Measurements from ENCODE around the gene TMEM185B.

TMEM185B gene

GRCh38 chr2:120230515-120231471 is 7.6 kb upstream of the TMEM185B start:
- H3K27ac ChIP-seq (ENCODE audit: low read depth, low read length): no peak overlapping the region
- H3K4me3 ChIP-seq (ENCODE audit: low read depth, low read length): peak overlapping the region; percentile 82
- H2AFZ ChIP-seq (ENCODE audit: low read length, unreplicated experiment): no peak overlapping the region
- no peaks in the 10 kb centered on the region for H3K79me2 ChIP-seq (ENCODE audit: control insufficient read depth, insufficient read depth, low read length, unreplicated experiment)
- H3K4me1 ChIP-seq (ENCODE audit: control insufficient read depth, insufficient read depth, low read length, unreplicated experiment): peaks cover 4% of the 10 kb centered on the region
- no peaks in the 10 kb centered on the region for H3K36me3 ChIP-seq (ENCODE audit: insufficient read depth, low read length)
- no peaks in the 10 kb centered on the region for H3K27me3 ChIP-seq (ENCODE audit: insufficient read depth, low read length)

- H2AFZ ChIP-seq (ENCODE audit: low read length, unreplicated experiment): no peak overlapping the region
- H3K36me3 ChIP-seq (ENCODE audit: insufficient read depth, low read length): no peaks in the 10 kb centered on the region
- no peak overlapping the region for H3K27ac ChIP-seq (ENCODE audit: low read depth, low read length)
- peaks cover 4% of the 10 kb centered on the region for H3K4me1 ChIP-seq (ENCODE audit: control insufficient read depth, insufficient read depth, low read length, unreplicated experiment)
- no peak overlapping the region for H3K4me3 ChIP-seq (ENCODE audit: low read depth, low read length)
- H3K27me3 ChIP-seq (ENCODE audit: insufficient read depth, low read length): no peaks in the 10 kb centered on the region
- no peaks in the 10 kb centered on the region for H3K79me2 ChIP-seq (ENCODE audit: control insufficient read depth, insufficient read depth, low read length, unreplicated experiment)
These were observed 6.1 kb upstream of the TMEM185B start for GRCh38 chr2:120229341-120229740.

- Histone ChIP-seq H3K79me2 (ENCODE audit: control insufficient read depth, insufficient read depth, low read length, unreplicated experiment) (no peaks in the 10 kb centered on the region), H2AFZ (ENCODE audit: low read length, unreplicated experiment) (no peak overlapping the region), H3K4me3 (ENCODE audit: low read depth, low read length) (no peak overlapping the region), H3K4me1 (ENCODE audit: control insufficient read depth, insufficient read depth, low read length, unreplicated experiment) (peaks cover 11% of the 10 kb centered on the region), H3K27me3 (ENCODE audit: insufficient read depth, low read length) (no peaks in the 10 kb centered on the region), H3K36me3 (ENCODE audit: insufficient read depth, low read length) (no peaks in the 10 kb centered on the region), H3K27ac (ENCODE audit: low read depth, low read length) (no peak overlapping the region)
These were observed 5.3 kb upstream of the TMEM185B start for GRCh38 chr2:120228503-120228902.

- no peaks in the 10 kb centered on the region for H3K27me3 ChIP-seq (ENCODE audit: insufficient read depth, low read length)
- H3K4me3 ChIP-seq (ENCODE audit: low read depth, low read length): no peak overlapping the region
- no peak overlapping the region for H2AFZ ChIP-seq (ENCODE audit: low read length, unreplicated experiment)
- H3K27ac ChIP-seq (ENCODE audit: low read depth, low read length): no peak overlapping the region
- peaks cover 3% of the 10 kb centered on the region; the same call in 1 of the 2 replicates for H3K36me3 ChIP-seq (ENCODE audit: insufficient read depth, low read length)
- peaks cover 15% of the 10 kb centered on the region for H3K4me1 ChIP-seq (ENCODE audit: control insufficient read depth, insufficient read depth, low read length, unreplicated experiment)
- H3K79me2 ChIP-seq (ENCODE audit: control insufficient read depth, insufficient read depth, low read length, unreplicated experiment): peaks cover 6% of the 10 kb centered on the region
These were observed 4.2 kb upstream of the TMEM185B start for GRCh38 chr2:120227111-120227991.

GRCh38 chr2:120226316-120226715 is 3.1 kb upstream of the TMEM185B start:
- Histone ChIP-seq H3K4me1 (ENCODE audit: control insufficient read depth, insufficient read depth, low read length, unreplicated experiment) (peaks cover 25% of the 10 kb centered on the region), H3K27ac (ENCODE audit: low read depth, low read length) (no peak overlapping the region), H3K27me3 (ENCODE audit: insufficient read depth, low read length) (no peaks in the 10 kb centered on the region), H3K36me3 (ENCODE audit: insufficient read depth, low read length) (peaks cover 11% of the 10 kb centered on the region; the same call in 1 of the 2 replicates), H3K79me2 (ENCODE audit: control insufficient read depth, insufficient read depth, low read length, unreplicated experiment) (peaks cover 17% of the 10 kb centered on the region), H3K4me3 (ENCODE audit: low read depth, low read length) (no peak overlapping the region), H2AFZ (ENCODE audit: low read length, unreplicated experiment) (no peak overlapping the region)

GRCh38 chr2:120225549-120226065 is 2.4 kb upstream of the TMEM185B start:
- H2AFZ ChIP-seq (ENCODE audit: low read length, unreplicated experiment): no peak overlapping the region
- no peaks in the 10 kb centered on the region for H3K27me3 ChIP-seq (ENCODE audit: insufficient read depth, low read length)
- H3K4me3 ChIP-seq (ENCODE audit: low read depth, low read length): no peak overlapping the region
- peaks cover 22% of the 10 kb centered on the region for H3K79me2 ChIP-seq (ENCODE audit: control insufficient read depth, insufficient read depth, low read length, unreplicated experiment)
- H3K36me3 ChIP-seq (ENCODE audit: insufficient read depth, low read length): peaks cover 11% of the 10 kb centered on the region; the same call in 1 of the 2 replicates
- peaks cover 28% of the 10 kb centered on the region for H3K4me1 ChIP-seq (ENCODE audit: control insufficient read depth, insufficient read depth, low read length, unreplicated experiment)
- no peak overlapping the region for H3K27ac ChIP-seq (ENCODE audit: low read depth, low read length)

GRCh38 chr2:120224735-120225548 is 1.7 kb upstream of the TMEM185B start:
- H3K27ac ChIP-seq (ENCODE audit: low read depth, low read length): no peak overlapping the region

GRCh38 chr2:120224256-120224655 is 1.1 kb upstream of the TMEM185B start:
- Histone ChIP-seq H3K36me3 (ENCODE audit: insufficient read depth, low read length) (peaks cover 12% of the 10 kb centered on the region; the same call in 1 of the 2 replicates), H3K4me3 (ENCODE audit: low read depth, low read length) (peak overlapping the region; percentile 87), H3K27ac (ENCODE audit: low read depth, low read length) (no peak overlapping the region), H2AFZ (ENCODE audit: low read length, unreplicated experiment) (no peak overlapping the region), H3K27me3 (ENCODE audit: insufficient read depth, low read length) (no peaks in the 10 kb centered on the region), H3K79me2 (ENCODE audit: control insufficient read depth, insufficient read depth, low read length, unreplicated experiment) (peaks cover 22% of the 10 kb centered on the region), H3K4me1 (ENCODE audit: control insufficient read depth, insufficient read depth, low read length, unreplicated experiment) (peaks cover 27% of the 10 kb centered on the region)

More at GRCh38 chr2:120224735-120225548, 1.7 kb upstream of the TMEM185B start:
- no peaks in the 10 kb centered on the region for H3K27me3 ChIP-seq (ENCODE audit: insufficient read depth, low read length)
- H2AFZ ChIP-seq (ENCODE audit: low read length, unreplicated experiment): no peak overlapping the region
- H3K4me3 ChIP-seq (ENCODE audit: low read depth, low read length): no peak overlapping the region
- peaks cover 22% of the 10 kb centered on the region for H3K79me2 ChIP-seq (ENCODE audit: control insufficient read depth, insufficient read depth, low read length, unreplicated experiment)
- H3K4me1 ChIP-seq (ENCODE audit: control insufficient read depth, insufficient read depth, low read length, unreplicated experiment): peaks cover 27% of the 10 kb centered on the region
- H3K36me3 ChIP-seq (ENCODE audit: insufficient read depth, low read length): peaks cover 11% of the 10 kb centered on the region; the same call in 1 of the 2 replicates

- peaks cover 27% of the 10 kb centered on the region for H3K4me1 ChIP-seq (ENCODE audit: control insufficient read depth, insufficient read depth, low read length, unreplicated experiment)
- H3K4me3 ChIP-seq (ENCODE audit: low read depth, low read length): peak overlapping the region; percentile 87
- peak overlapping the region; percentile 84 for H3K27ac ChIP-seq (ENCODE audit: low read depth, low read length)
- peaks cover 22% of the 10 kb centered on the region for H3K79me2 ChIP-seq (ENCODE audit: control insufficient read depth, insufficient read depth, low read length, unreplicated experiment)
- peaks cover 18% of the 10 kb centered on the region; the same call in 1 of the 2 replicates for H3K36me3 ChIP-seq (ENCODE audit: insufficient read depth, low read length)
- H3K27me3 ChIP-seq (ENCODE audit: insufficient read depth, low read length): no peaks in the 10 kb centered on the region
- H2AFZ ChIP-seq (ENCODE audit: low read length, unreplicated experiment): peak overlapping the region; percentile 59
These were observed 790 bp downstream of the TMEM185B start for GRCh38 chr2:120222186-120223033.

Measured in ACC112 (cell line).